Adipose tissue (tissue), 3 donors: Measurements from ENCODE around the gene PDE8A. TPM values are rescaled to one million over a fixed set of nuclear protein-coding genes. Genes with fewer than 3 reads are reported as not detected.
"Not testable (repeated sequence)": the region's sequence is repeated elsewhere in the genome, so short reads cannot be mapped to it uniquely, and the experiment has no call there.

Source experiments
- H3K27ac ChIP-seq: one replicate; pipeline ENCODE4 v1.5.1; 2013; ENCODE audit warnings: low read depth, low read length
- WGBS, 3 donors: extraction: QIAGEN DNeasy Blood & Tissue Kit; methylation state at CpG; one replicate each; pipeline ENCODE4 v1.1.7; 2013; 5-methylcytosine and 5-hydroxymethylcytosine counted together
- polyA plus RNA-seq, 3 donors: library from polyadenylated mRNA; stranded (reverse); fragments of 200-250 nt; gene quantifications; one replicate each; pipeline ENCODE4 v1.2.3, GENCODE V29; 2013
- donor health status: healthy with polysubstance abuse.
- donor health status: Bipolar disorder and iron deficiency.
- donor health status: healthy.

PDE8A gene
- polyA plus RNA-seq, 3 donors, result 9.0 to 24.2 (median 19.4) TPM

DNA sequence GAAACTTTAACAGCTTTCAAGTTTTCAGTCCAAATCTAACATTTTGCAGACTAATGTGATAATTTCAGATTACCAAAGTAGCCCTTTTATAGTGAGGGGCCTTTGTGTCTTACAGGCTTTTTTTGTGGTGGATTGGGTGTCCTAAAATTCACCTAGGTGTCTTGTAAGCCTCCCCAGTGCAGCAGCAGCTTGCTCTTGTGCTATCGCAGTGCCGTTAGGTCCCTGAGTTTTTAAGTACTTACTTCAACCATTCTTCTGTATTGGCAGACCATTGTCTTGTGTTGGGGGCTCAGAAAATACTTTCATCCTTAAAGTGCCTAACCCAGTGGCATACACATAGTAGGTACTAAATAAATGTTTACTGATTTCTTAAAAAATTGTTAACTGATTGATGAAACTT lies 2.1 kb downstream of the PDE8A start:
- no peak overlapping the region for H3K27ac ChIP-seq
- WGBS, 3 donors, result 51 to 84% (median 58%) methylated on average over 2 of the region's 2 CpGs

DNA sequence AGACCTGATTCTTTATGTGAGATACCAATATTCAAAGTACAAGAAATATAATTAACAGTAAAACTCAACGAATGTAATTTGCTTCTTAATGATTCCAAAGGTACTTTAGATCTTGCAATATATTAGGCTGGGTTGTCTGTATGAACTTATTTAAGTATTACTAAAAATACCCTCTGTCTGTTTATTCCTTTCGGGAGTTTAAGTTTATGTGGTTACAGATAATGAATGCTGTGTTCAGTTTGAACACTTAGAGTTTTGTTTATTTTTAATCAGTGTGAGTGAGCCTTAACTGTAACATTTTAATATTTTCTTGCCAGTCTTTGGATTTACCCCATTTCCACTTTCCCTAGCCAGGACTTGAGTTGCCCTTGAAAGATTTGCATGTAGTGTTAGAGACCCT lies 3.5 kb downstream of the PDE8A start:
- 47 to 79% (median 69%) methylated on average over 2 of the region's 2 CpGs for WGBS, 3 donors
- H3K27ac ChIP-seq, result no peak overlapping the region

DNA sequence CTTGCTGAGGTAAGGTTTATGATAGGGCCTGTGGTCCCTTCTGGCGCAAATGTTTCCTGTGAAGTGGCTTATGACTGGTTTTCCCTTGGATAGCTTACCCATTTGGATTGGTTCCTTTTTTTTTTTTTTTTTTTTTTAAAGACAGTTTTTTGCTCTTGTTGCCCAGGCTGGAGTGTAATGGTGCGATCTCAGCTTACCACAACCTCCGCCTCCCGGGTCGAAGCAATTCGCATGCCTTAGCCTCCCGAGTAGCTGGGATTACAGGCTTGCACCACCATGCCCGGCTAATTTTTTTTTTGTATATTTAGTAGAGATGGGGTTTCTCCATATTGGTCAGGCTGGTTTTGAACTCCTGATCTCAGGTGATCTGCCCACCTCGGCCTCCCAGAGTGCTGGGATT lies 5.7 kb downstream of the PDE8A start:
- 90 to 96% (median 94%) methylated on average over 9 of the region's 9 CpGs for whole genome bisulfite sequencing, 3 donors

DNA sequence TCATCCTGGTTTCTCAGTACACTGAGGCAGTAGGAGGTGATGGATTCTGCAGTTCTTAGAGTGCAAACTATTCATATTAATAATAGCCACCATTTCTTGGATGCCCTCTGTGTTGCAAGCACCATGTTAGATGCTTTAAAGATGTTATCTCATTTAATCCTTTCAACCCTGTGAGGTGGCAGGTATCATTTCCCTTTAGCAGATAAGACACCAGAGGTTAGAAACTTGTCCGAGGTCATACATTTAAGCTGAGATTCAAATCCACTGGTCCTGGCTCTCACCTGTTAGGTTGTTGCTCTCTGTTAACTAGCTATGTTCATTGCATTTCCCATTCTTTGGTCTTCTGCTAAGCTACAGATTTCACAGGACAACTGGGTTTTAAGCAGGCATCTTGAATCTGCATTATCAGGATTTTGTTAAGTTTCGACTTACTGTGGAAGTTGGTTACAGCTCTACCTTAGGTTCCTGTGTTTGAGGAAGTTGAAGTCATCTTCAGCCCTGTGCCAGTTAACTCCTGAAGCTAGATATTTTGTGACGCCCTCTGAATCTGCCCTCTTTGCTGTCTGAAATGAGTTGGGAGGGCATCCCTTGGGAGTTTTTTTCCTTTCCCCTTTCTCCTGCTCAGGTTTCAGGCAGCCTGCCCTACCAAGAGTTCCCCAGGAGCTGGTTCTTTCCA lies 6.4 kb downstream of the PDE8A start:
- 61 to 85% (median 70%) methylated on average over 3 of the region's 3 CpGs for WGBS, 3 donors
- H3K27ac ChIP-seq, result no peak overlapping the region

More for the DNA sequence above, 5.7 kb downstream of the PDE8A start:
- not testable (repeated sequence) for H3K27ac ChIP-seq

- no peak overlapping the region for H3K27ac ChIP-seq
- 75 to 85% (median 84%) methylated on average over 2 of the region's 2 CpGs for WGBS, 3 donors
Measured at GRCh38 chr15:84988909-84989644, 7.4 kb downstream of the PDE8A start.

DNA sequence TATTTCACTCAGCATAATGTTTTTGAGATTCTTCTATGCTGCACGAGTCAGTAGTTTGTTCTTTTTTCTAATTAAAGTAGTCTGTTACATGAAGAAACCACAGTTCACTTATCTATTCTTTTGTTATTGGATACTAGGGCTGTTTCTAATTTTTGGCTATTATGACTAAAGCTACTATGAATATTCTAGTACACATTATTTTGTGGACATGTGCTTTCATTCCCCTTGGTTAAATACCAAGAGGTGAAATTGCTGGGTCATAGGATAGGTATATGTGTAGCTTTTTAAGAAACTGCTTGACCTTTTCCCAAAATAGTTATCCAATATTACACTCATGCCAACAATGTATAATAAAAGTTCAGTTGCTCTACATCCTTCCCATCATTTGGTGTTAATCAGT lies 8.9 kb downstream of the PDE8A start:
- H3K27ac ChIP-seq, result no peak overlapping the region
- WGBS, 3 donors, result 69 to 86% (median 79%) methylated on average over 1 of the region's 1 CpG

DNA sequence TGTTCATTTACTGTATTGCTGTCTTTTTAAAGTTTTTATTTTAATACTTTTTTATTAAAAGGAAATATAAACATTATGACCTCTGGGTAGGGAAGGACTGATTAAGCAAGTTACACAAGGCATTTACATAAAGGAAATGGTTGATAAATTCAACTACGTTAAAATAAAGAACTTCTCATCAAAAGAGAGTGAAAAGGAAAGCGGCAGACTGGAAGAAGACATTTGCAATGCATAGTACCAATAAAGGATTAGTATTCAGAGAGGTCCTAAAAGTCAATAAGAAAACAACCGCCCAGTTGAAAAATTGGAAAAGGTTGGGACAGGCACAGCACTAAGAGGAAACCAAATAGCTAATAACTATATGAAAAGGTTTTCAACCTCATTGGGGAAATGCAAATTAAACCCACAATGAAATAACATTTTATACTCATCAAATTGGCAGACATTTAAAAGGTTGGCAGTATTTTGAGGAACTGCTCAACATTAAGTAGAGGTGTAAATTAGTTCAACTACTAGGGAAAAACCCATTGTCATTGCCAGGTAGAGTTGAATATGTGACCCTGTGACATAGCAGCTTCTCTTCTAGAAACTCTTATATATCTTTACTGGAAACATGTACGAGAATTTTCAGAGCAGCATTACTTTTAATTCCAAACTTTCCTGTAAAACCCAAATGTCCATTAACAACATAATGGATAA lies 9.5 kb downstream of the PDE8A start:
- WGBS, 3 donors, result 71 to 89% (median 73%) methylated on average over 4 of the region's 4 CpGs
- no peak overlapping the region for H3K27ac ChIP-seq

DNA sequence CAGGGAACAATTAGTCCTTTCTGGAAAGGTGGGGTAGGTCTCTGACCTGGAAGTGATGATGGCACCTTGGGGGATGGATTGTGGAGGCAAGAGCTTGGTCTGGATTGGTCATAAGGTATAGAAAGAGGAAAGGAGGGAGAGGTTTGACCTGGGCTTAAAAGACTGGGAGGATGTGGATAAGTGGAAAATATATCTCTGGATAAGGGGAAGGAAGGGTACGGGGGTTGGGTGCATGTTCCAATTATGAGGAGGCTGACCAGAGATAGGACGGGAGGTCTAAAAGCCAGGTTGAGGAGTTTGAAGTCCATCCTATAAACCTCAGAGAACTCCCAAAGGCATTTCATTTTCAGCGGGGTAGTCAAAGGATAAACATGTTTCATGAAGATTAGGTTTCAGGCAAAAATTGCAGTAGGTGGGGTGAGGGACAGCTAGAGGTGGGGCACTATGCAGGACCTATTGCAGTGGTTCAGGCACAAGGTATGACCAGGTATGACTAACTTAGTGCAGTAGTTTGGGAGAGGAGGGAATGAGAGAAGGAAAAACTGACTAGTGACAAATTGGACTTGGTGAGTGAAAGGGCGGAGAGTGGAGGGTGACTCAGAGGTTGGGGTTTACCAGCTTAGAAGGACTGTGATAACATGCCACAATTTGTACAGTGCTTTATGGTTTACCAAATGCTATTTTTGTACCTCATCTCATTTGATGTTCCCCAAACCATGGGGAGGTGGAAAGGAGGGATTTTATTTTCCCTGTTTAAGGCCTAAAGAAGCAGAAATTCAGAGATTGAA lies 10.7 kb downstream of the PDE8A start:
- WGBS, 3 donors, result 84 to 92% (median 86%) methylated on average over 4 of the region's 4 CpGs
- H3K27ac ChIP-seq, result no peak overlapping the region

GRCh38 chr15:84996055-84996454 lies 14.4 kb downstream of the PDE8A start:
- no peak overlapping the region for H3K27ac ChIP-seq
- 86 to 97% (median 91%) methylated on average over 1 of the region's 1 CpG for WGBS, 3 donors

DNA sequence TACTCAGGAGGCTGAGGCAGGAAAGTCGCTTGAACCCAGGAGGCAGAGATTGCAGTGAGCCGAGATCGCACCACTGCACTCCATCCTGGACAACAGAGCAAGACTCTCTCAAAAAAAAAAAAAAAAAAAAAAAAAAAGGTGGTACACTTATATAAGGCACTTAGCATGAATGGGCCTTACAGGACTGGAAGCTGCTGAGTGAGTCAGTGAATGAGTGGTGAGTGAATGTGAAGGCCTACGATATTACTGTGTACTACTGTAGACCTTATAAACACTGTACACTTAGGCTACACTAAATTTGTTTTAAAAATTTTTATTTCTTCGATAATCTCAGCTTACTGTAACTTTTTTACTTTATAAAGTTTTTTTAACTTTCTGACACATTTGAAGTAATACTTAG lies 15.1 kb downstream of the PDE8A start:
- H3K27ac ChIP-seq, result not testable (repeated sequence)
- WGBS, 3 donors, result 79 to 93% (median 79%) methylated on average over 5 of the region's 5 CpGs

DNA sequence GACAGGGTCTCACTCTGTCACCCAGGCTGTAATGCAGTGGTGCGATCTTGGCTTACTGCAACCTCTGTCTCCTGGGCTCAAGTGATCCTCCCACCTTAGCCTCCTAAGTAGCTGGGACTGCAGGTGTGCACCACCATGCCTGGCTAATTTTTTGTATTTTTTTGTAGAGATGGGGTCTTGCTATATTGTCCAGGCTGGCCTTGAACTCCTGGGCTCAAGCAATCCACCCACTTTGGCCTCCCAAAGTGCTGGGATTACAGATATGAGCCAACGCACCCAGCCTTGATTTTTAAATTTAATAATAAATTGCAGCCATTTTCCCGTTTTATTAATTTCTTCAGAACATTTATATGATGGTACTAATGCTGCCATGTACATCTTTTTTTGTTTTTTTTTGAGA lies 15.6 kb downstream of the PDE8A start:
- 98% methylated on average over 3 of the region's 3 CpGs for WGBS, 3 donors
- H3K27ac ChIP-seq, result not testable (repeated sequence)

DNA sequence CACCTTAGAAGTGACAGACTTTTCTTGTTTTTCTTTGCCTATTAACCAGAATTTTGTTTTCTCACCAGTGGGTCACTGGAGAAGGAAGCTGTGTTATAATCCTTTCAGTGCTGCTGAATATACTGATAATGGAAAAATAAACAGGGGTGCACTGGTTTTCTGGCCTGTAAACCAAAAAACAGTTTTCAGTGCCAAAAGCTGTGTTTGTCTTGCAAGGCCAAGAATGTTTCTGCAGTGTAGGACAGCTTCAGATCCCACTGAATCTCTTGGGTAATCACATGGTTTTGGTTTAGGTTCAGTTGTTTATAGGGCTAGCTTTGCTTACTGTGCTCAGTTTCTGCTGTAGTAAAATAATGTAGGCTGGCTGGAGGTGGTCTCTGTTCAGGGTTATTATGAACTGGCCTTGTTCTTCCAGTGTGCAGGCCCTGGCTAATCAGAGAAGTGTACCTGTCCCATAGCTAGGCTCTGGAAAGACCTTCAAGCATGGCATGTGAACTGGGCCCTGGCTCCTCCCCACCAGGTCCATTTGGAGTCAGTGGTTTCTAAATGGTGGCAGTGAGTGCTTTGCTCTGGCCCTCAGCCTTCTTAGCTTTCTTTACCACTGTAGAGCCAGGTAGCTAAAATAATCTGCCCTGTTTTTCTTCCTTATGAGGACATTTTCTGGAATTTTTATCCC lies 18.7 kb downstream of the PDE8A start:
- no peak overlapping the region for H3K27ac ChIP-seq

- no peak overlapping the region for H3K27ac ChIP-seq
- WGBS, 3 donors, result 30 to 59% (median 54%) methylated on average over 5 of the region's 5 CpGs
Measured at GRCh38 chr15:85000937-85001336, 19.3 kb downstream of the PDE8A start.

- WGBS, 3 donors, result 48 to 83% (median 70%) methylated on average over 4 of the region's 4 CpGs
- H3K27ac ChIP-seq, result no peak overlapping the region
Measured at GRCh38 chr15:85002517-85002916, 20.9 kb downstream of the PDE8A start.

GRCh38 chr15:85003593-85004312 lies 22.1 kb downstream of the PDE8A start:
- WGBS, 3 donors, result 74 to 88% (median 77%) methylated on average over 3 of the region's 3 CpGs

DNA sequence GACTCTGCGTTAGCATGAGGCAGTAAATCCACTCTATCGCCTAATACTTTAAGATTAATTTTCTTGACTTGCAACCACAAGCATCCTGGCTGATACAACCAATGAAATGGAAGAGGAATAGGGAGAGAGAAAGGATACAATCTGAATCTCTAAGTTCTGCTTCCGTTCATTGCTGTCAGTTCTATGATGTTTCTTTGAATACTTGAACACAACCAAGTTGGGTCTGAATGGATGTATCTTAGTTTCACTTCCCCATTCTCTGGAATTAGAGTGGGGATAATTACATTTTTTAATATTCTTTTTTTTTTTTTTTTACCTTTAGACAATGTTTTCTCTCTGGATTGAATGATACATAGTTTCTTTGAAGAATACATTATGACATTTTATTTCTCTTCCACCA lies 22.9 kb downstream of the PDE8A start:
- whole genome bisulfite sequencing, 3 donors, result 85 to 89% (median 86%) methylated on average over 3 of the region's 3 CpGs
- no peak overlapping the region for H3K27ac ChIP-seq

More at GRCh38 chr15:85003593-85004312, 22.1 kb downstream of the PDE8A start:
- H3K27ac ChIP-seq, result no peak overlapping the region

DNA sequence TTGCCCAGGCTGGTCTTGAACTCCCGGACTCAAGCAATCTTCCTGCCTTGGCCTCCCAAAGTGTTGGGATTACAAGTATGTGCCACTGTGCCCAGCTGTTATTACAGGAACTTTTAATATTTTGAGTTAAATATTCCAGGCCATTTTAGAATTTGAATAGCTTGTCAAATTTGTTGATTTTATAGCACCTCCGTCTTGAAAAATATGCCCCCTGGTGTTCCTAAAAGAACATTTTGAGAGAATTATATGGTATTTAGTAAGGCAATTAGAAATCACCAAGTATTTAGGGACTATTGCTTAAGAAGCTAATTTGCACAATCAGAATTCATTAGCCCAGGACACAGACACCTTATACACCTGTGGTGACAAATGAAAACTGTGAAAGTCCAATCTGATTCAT lies 23.7 kb downstream of the PDE8A start:
- no peak overlapping the region for H3K27ac ChIP-seq
- 74 to 80% (median 78%) methylated on average over 2 of the region's 2 CpGs for WGBS, 3 donors

DNA sequence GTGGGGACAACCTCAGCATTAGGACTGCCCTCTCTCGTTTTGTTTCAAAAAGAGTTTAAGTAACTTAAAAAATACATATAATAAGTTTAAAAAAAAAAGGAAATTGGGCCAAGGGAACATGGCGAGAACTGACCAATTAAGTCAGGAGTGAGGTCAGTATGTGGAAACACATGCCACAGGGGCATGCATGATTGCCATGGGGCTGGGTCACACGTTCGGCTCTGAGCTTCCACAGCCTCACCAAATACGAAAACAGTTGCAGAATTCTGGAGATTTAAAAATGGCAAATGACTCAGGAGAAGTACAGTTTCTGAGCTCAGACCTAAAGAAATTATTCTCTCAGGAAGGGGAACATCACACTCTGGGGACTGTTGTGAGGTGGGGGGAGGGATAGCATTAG lies 24.1 kb downstream of the PDE8A start:
- H3K27ac ChIP-seq, result no peak overlapping the region

More for the DNA sequence above, 24.1 kb downstream of the PDE8A start:
- 49 to 83% (median 56%) methylated on average over 5 of the region's 5 CpGs for WGBS, 3 donors
